Measurements from ENCODE around the gene TIMM17B. TPM values are rescaled to one million over a fixed set of nuclear protein-coding genes. Genes with fewer than 3 reads are reported as not detected.
A peak's percentile ranks its signal among the peaks of the same experiment; 100 is the strongest.
"Not testable (repeated sequence)": the region's sequence is repeated elsewhere in the genome, so short reads cannot be mapped to it uniquely, and the experiment has no call there.

TIMM17B gene
- total RNA-seq, 4 donors from 2014 or later, result 27.1 to 58.9 (median 34.6) TPM

DNA sequence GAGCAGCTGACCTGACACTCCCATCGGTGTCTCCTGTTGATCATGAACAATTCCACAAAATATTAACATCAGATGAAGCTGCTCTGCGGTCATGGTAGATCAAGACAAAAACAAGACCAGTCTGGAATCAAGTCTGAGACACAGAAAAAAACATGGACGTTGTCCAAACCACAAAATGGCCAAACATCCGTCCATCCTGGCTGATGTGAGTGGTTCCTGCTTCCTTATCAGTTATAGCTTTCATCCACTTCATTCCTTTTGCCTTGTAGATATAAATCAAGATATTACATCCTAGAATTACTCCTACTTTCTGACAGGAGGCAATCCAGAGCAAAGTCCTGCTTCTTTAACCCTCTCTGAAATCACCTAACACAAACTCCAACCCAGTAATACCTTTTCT, 33.4 kb downstream of the TIMM17B start:
- intact Hi-C loops (cut with DNase I), result no loop called here
- Histone ChIP-seq H3K36me3 (no peaks in the 10 kb centered on the region), H3K27me3 (no peaks in the 10 kb centered on the region), H3K27ac (no peak overlapping the region), H3K4me1 (no peaks in the 10 kb centered on the region), H3K9me3 (no peaks in the 10 kb centered on the region), H3K4me3 (no peak overlapping the region)
- no peak for DNase-seq
- 26 to 45% methylated on average over 4 of the region's 4 CpGs for WGBS, 2 donors
- TF ChIP-seq, protein P1, sequence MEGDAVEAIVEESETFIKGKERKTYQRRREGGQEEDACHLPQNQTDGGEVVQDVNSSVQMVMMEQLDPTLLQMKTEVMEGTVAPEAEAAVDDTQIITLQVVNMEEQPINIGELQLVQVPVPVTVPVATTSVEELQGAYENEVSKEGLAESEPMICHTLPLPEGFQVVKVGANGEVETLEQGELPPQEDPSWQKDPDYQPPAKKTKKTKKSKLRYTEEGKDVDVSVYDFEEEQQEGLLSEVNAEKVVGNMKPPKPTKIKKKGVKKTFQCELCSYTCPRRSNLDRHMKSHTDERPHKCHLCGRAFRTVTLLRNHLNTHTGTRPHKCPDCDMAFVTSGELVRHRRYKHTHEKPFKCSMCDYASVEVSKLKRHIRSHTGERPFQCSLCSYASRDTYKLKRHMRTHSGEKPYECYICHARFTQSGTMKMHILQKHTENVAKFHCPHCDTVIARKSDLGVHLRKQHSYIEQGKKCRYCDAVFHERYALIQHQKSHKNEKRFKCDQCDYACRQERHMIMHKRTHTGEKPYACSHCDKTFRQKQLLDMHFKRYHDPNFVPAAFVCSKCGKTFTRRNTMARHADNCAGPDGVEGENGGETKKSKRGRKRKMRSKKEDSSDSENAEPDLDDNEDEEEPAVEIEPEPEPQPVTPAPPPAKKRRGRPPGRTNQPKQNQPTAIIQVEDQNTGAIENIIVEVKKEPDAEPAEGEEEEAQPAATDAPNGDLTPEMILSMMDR (IDR thresholded peaks at IDR 0.05), result no peak

DNA sequence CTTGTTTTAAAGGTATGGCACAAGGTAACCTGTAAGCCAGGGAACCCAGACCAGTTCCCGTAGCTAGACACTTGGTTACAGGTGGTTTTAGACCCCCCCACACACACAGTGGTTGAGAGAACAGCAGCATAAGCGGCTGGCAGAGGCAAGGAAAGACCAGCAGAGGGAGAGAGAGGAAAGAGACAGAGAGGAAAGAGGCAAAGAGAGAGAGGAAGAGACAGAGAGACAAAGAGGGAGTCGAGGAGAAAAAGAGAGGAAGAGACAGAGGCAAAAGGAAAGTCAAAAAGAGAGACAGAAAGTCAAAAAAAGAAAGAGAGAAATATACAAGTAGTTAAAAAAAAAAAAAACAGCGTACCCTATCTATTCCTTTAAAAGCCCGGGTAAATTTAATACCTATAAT, 42.7 kb downstream of the TIMM17B start:
- intact Hi-C loops (cut with DNase I), result no loop called here
- WGBS, 2 donors, result 15 to 49% methylated on average over 5 of the region's 5 CpGs
- no peak for DNase-seq
- H3K27ac ChIP-seq, result no peak overlapping the region
- no peaks in the 10 kb centered on the region for H3K27me3 ChIP-seq
- H3K4me1 ChIP-seq, result no peaks in the 10 kb centered on the region
- H3K9me3 ChIP-seq, result no peaks in the 10 kb centered on the region
- H3K4me3 ChIP-seq, result no peak overlapping the region
- no peaks in the 10 kb centered on the region for H3K36me3 ChIP-seq
- no peak for TF ChIP-seq POLR2A (IDR thresholded peaks at IDR 0.05)
- TF ChIP-seq, protein P1 (IDR thresholded peaks at IDR 0.05), result peak in 1 of 6 experiments; percentile 14

DNA sequence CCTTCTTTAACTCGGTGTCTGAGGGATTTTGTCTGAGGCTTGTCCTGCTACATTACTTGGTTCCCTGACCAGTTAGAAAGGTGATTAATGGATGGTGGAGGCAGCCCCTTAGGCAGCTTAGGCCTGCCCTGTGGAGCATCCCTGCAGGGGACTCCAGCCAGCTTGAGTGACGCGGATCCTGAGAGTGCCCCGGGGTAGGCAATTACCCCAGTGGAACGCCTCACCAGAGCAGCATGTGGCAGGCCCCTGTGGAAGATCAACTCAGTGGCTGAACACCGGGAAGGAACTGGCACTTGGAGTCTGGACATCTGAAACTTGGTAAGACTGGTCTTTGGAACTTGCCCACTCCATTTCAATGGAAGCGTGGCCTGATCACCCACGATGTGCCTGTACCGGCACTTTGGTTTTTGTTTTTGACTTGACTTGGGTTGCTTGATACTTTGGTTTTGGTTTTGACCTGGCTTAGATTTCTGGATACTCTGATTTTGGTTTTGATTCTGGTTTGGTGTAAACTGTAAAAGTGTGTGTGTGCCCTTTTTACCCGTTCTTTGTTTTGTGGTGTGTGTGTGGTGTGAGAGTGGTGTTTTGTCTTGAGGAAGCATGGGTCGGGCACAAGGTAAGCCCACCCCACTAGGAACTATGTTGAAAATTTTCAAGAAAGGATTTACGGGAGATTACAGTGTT, 43.3 kb downstream of the TIMM17B start:
- H3K27ac ChIP-seq; H3K4me3 ChIP-seq; intact Hi-C loops (cut with DNase I): not testable (repeated sequence)

DNA sequence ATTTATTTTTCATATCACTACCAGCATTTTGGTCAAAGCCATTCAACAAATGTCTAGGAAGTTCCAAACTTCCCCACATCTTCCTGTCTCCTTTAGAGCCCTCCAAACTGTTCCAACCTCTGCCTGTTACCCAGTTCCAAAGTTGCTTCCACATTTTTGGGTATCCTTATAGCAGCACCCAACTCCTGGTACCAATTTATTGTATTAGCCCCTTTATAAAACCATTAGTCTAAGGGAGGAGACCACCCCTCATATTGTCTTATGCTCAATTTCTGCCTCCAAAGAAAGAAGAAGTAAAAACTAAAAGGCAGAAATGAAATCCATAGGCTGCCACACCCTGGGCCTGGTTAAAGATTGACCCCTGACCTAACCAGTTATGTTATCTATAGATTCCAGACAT, 44.1 kb downstream of the TIMM17B start:
- DNase-seq; intact Hi-C loops (cut with DNase I); H3K9me3 ChIP-seq; H3K27ac ChIP-seq; H3K4me3 ChIP-seq; H3K4me1 ChIP-seq; H3K27me3 ChIP-seq; H3K36me3 ChIP-seq: not testable (repeated sequence)

More for the DNA sequence above, 43.3 kb downstream of the TIMM17B start:
- H3K4me1 ChIP-seq, H3K27me3 ChIP-seq, H3K9me3 ChIP-seq, H3K36me3 ChIP-seq, DNase-seq: not testable (repeated sequence)
- WGBS, 2 donors, result 67 to 84% methylated on average over 1 to 8 of the region's 12 CpGs

DNA sequence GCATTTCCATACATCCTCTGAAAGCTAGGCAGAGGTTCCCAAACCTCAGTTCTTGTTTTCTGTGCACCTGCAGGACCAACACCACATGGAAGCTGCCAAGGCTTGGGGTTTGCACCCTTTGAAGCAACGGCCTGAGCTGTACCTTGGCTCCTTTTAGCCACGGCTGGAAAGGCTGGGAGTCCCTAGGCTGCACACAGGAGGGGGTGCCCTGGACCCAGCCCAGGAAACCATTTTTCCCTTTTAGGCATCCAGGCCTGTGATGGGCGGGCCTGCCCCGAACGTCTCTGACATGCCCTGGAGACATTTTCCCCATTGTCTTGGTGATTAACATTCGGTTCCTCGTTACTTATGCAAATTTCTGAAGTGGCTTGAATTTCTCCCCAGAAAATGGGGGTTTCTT, 44.7 kb downstream of the TIMM17B start:
- 75 to 77% methylated on average over 5 of the region's 7 CpGs for WGBS, 2 donors
- H3K4me3 ChIP-seq, result no peak overlapping the region
- no peaks in the 10 kb centered on the region for H3K4me1 ChIP-seq
- H3K27me3 ChIP-seq, result no peaks in the 10 kb centered on the region
- TF ChIP-seq, protein P1 (IDR thresholded peaks at IDR 0.05), result no peak
- no peak for TF ChIP-seq POLR2A (IDR thresholded peaks at IDR 0.05)
- no peaks in the 10 kb centered on the region for H3K9me3 ChIP-seq
- DNase-seq, result no peak
- intact Hi-C loops (cut with DNase I), result no loop called here
- no peak overlapping the region for H3K27ac ChIP-seq
- no peaks in the 10 kb centered on the region for H3K36me3 ChIP-seq

DNA sequence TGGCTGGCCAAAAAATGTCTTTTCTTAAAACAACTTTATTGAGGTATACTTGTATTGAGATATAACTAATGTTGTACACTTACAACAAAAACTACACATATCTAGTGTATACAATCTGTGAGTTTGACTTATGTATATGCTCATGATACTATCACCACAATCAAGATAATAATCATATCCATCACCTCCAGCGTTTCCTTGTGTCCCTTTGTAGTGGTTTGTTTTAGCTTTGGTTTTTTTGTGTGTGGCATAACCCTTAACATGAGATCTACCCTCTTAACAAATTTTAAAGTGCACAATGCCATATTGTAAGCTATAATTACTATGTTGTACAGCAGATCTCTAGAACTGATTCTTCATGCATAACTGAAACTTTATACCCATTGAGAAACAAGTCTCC, 48.7 kb downstream of the TIMM17B start:
- Histone ChIP-seq H3K4me1 (no peaks in the 10 kb centered on the region), H3K27ac (no peak overlapping the region), H3K27me3 (no peaks in the 10 kb centered on the region), H3K36me3 (no peaks in the 10 kb centered on the region), H3K4me3 (no peak overlapping the region), H3K9me3 (no peaks in the 10 kb centered on the region)
- WGBS, 2 donors, result 53 to 67% methylated on average over 1 of the region's 1 CpG
- DNase-seq, result no peak
- TF ChIP-seq, protein P1 (IDR thresholded peaks at IDR 0.05), result no peak
- TF ChIP-seq POLR2A (IDR thresholded peaks at IDR 0.05), result no peak
- intact Hi-C loops (cut with DNase I), result no loop called here

Other genes with a start within 250 kb of the TIMM17B start
- gene WAS, start 214.0 kb downstream of the TIMM17B start, total RNA-seq, result 1 to 10 TPM; 1.2 to 7.1 (median 3.7) TPM
- 10 to 100 TPM in 1 of 4 donors, 1 to 10 TPM in 3; 4.6 to 12.1 (median 8.2) TPM for gene SUV39H1, start 201.0 kb downstream of the TIMM17B start, total RNA-seq
- not detected for gene GLOD5, start 136.0 kb downstream of the TIMM17B start, total RNA-seq
- not detected for gene GATA1, start 111.2 kb downstream of the TIMM17B start, total RNA-seq
- gene HDAC6, start 95.7 kb downstream of the TIMM17B start, total RNA-seq, result 10 to 100 TPM; 39.9 to 54.9 (median 48.2) TPM
- not detected for gene ERAS, start 71.3 kb downstream of the TIMM17B start, total RNA-seq
- gene PCSK1N, start 62.2 kb downstream of the TIMM17B start, total RNA-seq, result 1 to 10 TPM in 2 of 4 donors, under 1 TPM in 1, not detected in 1; 0.44 to 2.3 (median 1.3) TPM
- 10 to 100 TPM; 45.3 to 87.4 (median 53.0) TPM for gene PQBP1, start 162 bp upstream of the TIMM17B start, total RNA-seq
- gene SLC35A2, start 13.9 kb upstream of the TIMM17B start, total RNA-seq, result 10 to 100 TPM; 13.7 to 28.9 (median 21.0) TPM
- gene PIM2, start 21.3 kb upstream of the TIMM17B start, total RNA-seq, result 1 to 10 TPM; 3.3 to 9.7 (median 7.6) TPM
- 10 to 100 TPM; 15.7 to 28.4 (median 24.3) TPM for gene OTUD5, start 59.8 kb upstream of the TIMM17B start, total RNA-seq
- under 1 TPM in 3 of 4 donors, not detected in 1; 0.04 to 0.57 (median 0.53) TPM for gene KCND1, start 74.1 kb upstream of the TIMM17B start, total RNA-seq
- gene GRIPAP1, start 104.5 kb upstream of the TIMM17B start, total RNA-seq, result 10 to 100 TPM; 15.4 to 28.4 (median 22.9) TPM
- gene TFE3, start 145.6 kb upstream of the TIMM17B start, total RNA-seq, result 10 to 100 TPM; 24.3 to 48.4 (median 43.1) TPM
- gene CCDC120, start 161.2 kb upstream of the TIMM17B start, total RNA-seq, result 10 to 100 TPM; 11.7 to 40.3 (median 22.6) TPM
- 1 to 10 TPM; 2.3 to 9.5 (median 5.9) TPM for gene PRAF2, start 176.2 kb upstream of the TIMM17B start, total RNA-seq
- gene WDR45, start 182.1 kb upstream of the TIMM17B start, total RNA-seq, result 10 to 100 TPM; 30.1 to 78.0 (median 37.0) TPM
- 10 to 100 TPM; 16.2 to 21.5 (median 19.2) TPM for gene GPKOW, start 226.0 kb upstream of the TIMM17B start, total RNA-seq